ENCODE measurements around the gene DOP1B.

DNA sequence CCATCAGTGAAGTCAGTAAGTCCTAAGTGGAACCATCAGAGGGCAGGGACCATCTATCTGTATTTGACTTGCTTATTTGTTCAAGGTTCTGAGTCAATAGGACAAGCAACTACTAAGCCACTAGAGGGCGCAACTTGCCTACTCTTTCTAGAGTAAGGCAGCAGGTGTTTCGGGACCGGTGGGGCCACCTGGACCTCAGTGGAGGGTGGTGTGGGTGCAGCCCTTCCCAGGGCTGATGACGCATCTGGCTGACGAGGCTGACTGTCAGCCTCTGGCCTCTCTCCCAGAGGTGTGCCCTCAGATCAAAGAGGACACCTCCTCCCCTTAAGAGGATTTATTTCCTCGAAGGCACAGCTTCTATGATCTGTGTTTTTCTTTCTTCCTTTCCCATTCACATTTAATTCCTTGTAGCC is 15.1 kb upstream of the DOP1B start:
- TF ChIP-seq, protein P1, sequence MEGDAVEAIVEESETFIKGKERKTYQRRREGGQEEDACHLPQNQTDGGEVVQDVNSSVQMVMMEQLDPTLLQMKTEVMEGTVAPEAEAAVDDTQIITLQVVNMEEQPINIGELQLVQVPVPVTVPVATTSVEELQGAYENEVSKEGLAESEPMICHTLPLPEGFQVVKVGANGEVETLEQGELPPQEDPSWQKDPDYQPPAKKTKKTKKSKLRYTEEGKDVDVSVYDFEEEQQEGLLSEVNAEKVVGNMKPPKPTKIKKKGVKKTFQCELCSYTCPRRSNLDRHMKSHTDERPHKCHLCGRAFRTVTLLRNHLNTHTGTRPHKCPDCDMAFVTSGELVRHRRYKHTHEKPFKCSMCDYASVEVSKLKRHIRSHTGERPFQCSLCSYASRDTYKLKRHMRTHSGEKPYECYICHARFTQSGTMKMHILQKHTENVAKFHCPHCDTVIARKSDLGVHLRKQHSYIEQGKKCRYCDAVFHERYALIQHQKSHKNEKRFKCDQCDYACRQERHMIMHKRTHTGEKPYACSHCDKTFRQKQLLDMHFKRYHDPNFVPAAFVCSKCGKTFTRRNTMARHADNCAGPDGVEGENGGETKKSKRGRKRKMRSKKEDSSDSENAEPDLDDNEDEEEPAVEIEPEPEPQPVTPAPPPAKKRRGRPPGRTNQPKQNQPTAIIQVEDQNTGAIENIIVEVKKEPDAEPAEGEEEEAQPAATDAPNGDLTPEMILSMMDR (IDR thresholded peaks at IDR 0.05; ENCODE audit: insufficient read depth, low read length, poor library complexity, severe bottlenecking), result peak; percentile 64
- no peak for TF ChIP-seq EZH2phosphoT487 (conservative IDR thresholded peaks at IDR 0.05; ENCODE audit: low read length)

Measured in SU-DHL-6 (cell line).